ENCODE results near the gene A1CF. TPM values are rescaled to one million over a fixed set of nuclear protein-coding genes. Genes with fewer than 3 reads are reported as not detected.
A peak's percentile ranks its signal among the peaks of the same experiment; 100 is the strongest.
"Not testable (repeated sequence)": the region's sequence is repeated elsewhere in the genome, so short reads cannot be mapped to it uniquely, and the experiment has no call there.

The A1CF gene
- total and polyA plus RNA-seq, 11 donors: 0.03 to 0.08 TPM; not detected in 9

GRCh38 chr10:50928190-50928552 is 42.7 kb upstream of the A1CF start:
- TF ChIP-seq POLR2A (IDR thresholded peaks at IDR 0.05): no peak
- TF ChIP-seq, protein P1, sequence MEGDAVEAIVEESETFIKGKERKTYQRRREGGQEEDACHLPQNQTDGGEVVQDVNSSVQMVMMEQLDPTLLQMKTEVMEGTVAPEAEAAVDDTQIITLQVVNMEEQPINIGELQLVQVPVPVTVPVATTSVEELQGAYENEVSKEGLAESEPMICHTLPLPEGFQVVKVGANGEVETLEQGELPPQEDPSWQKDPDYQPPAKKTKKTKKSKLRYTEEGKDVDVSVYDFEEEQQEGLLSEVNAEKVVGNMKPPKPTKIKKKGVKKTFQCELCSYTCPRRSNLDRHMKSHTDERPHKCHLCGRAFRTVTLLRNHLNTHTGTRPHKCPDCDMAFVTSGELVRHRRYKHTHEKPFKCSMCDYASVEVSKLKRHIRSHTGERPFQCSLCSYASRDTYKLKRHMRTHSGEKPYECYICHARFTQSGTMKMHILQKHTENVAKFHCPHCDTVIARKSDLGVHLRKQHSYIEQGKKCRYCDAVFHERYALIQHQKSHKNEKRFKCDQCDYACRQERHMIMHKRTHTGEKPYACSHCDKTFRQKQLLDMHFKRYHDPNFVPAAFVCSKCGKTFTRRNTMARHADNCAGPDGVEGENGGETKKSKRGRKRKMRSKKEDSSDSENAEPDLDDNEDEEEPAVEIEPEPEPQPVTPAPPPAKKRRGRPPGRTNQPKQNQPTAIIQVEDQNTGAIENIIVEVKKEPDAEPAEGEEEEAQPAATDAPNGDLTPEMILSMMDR (IDR thresholded peaks at IDR 0.05): no peak
- peaks cover 0 to 8% (median 0%) of the 10 kb centered on the region in 12 donors for H3K4me1 ChIP-seq
- ATAC-seq (peak; percentile 11 to 57 (median 28)), DNase-seq (no peak)
- H3K27me3 ChIP-seq: peaks cover 0 to 3% (median 0%) of the 10 kb centered on the region in 9 donors
- WGBS, 4 donors: 26 to 88% (median 58%) methylated on average over 1 to 2 of the region's 2 CpGs
- H3K36me3 ChIP-seq: no peaks in the 10 kb centered on the region
- H3K9me3 ChIP-seq: peaks cover 0 to 11% (median 2%) of the 10 kb centered on the region in 12 donors
- H3K27ac ChIP-seq: peak overlapping the region in 6 of 12 donors; percentile 18 to 67 (median 41)
- intact Hi-C loops (cut with DNase I): no loop called here
- H3K4me3 ChIP-seq: no peak overlapping the region

DNA sequence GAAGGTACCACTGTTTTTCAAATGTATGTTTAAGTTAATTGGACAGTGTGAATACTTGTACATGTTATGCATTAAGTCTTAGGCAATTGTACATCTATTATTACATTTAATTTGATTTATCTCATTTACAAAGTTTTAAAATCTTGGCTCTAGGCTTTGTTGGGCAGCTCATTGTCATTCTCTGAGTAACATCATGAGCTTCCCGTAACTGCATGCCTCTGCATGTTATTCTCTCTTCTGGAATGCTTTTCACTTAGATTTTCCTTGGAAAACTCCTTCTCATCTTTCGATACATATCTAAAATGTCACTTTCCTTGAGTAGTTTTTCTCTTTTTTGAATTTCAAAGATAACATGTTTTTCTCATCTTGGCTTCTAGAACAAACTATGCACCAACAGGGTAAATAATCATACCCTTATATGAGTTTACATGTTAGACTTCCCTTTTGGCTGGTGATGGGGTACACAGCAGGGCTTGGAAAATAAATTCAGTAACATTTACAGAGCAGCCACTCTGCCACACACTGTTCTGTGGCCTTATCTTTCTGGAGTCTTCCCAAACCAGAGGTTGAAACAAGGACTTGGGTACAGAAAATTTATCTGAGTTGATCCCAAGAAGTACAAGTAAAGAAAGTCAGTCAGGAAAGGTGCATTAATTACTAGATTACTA is 42.2 kb upstream of the A1CF start:
- DNase-seq: peak in 1 of 5 donors; percentile 24
- no peak for TF ChIP-seq POLR2A (IDR thresholded peaks at IDR 0.05)
- TF ChIP-seq, protein P1 (IDR thresholded peaks at IDR 0.05): no peak
- intact Hi-C loops (cut with DNase I): no loop called here
- 60 to 76% (median 65%) methylated on average over 2 of the region's 2 CpGs for WGBS, 4 donors
- ATAC-seq: peak; percentile 91 to 93 (median 92)
- H3K27me3 ChIP-seq: peaks cover 0 to 3% (median 0%) of the 10 kb centered on the region in 9 donors
- no peaks in the 10 kb centered on the region for H3K36me3 ChIP-seq
- peaks cover 0 to 11% (median 2%) of the 10 kb centered on the region in 12 donors for H3K9me3 ChIP-seq
- H3K4me3 ChIP-seq: no peak overlapping the region
- peak overlapping the region in 6 of 12 donors; percentile 18 to 67 (median 41) for H3K27ac ChIP-seq
- peaks cover 0 to 8% (median 0%) of the 10 kb centered on the region in 12 donors for H3K4me1 ChIP-seq

DNA sequence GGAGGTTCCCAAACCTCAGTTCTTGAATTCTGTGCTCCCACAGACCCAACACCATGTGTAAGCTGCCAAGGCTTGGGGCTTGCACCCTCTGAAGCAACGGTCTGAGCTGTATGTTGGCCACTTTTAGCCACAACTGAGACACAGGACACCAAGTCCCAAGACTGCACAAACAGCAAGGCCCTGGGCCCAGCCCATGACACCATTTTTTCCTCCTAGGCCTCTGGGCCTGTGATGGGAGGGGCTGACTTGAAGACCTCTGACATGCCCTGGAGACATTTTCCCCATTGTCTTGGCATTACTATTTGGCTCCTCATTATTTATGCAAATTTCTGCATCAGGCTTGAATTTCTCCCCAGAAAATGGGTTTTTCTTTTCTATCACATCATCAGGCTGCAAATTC is 38.0 kb upstream of the A1CF start:
- H3K9me3 ChIP-seq: peaks cover 0 to 11% (median 2%) of the 10 kb centered on the region in 12 donors
- H3K27me3 ChIP-seq; intact Hi-C loops (cut with DNase I); DNase-seq; H3K27ac ChIP-seq; H3K36me3 ChIP-seq; H3K4me3 ChIP-seq; ATAC-seq: not testable (repeated sequence)
- H3K4me1 ChIP-seq: peaks cover 0 to 14% (median 0%) of the 10 kb centered on the region in 12 donors
- WGBS, 4 donors: 15 to 57% (median 38%) methylated on average over 1 of the region's 1 CpG

DNA sequence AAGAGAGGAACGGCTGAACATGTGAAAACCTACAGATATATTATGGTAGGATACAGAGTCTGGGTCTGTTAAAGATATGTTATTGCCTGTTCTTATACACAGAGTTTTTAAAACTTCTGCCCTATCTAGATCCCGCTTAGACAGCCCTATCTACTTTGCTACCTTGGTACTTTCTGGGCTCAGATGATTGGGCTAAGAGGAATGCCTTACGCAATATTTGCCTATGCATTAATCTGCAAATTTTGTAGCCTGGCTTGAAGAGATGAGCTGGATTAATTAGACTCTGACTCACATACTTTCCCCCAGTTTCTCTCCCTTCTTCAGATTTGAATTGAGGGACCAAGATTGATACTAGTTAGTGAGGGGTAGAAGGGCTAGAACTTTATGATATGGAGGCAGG is 33.6 kb upstream of the A1CF start:
- intact Hi-C loops (cut with DNase I): no loop called here
- TF ChIP-seq, protein P1 (IDR thresholded peaks at IDR 0.05): no peak
- TF ChIP-seq POLR2A (IDR thresholded peaks at IDR 0.05): no peak
- no peak for ATAC-seq
- peaks cover 0 to 10% (median 2%) of the 10 kb centered on the region in 12 donors for H3K4me1 ChIP-seq
- H3K9me3 ChIP-seq: peaks cover 0 to 9% (median 2%) of the 10 kb centered on the region in 12 donors
- no peak for DNase-seq
- H3K27me3 ChIP-seq: no peaks in the 10 kb centered on the region
- H3K4me3 ChIP-seq: no peak overlapping the region
- no peaks in the 10 kb centered on the region for H3K36me3 ChIP-seq
- WGBS, 4 donors: 88 to 91% (median 90%) methylated on average over 3 of the region's 3 CpGs
- no peak overlapping the region for H3K27ac ChIP-seq
